Retinal pigment epithelial cell (primary cell): Measurements from ENCODE around the gene TRPM6.

Source experiments
- DNase-seq: peaks from one replicate; pipeline ENCODE4 v3.0.0-alpha.2; 2010; ENCODE audit warnings: low read depth
- H3K4me3 ChIP-seq: 2 replicates; pipeline ENCODE4 v1.5.1; 2011; ENCODE audit warnings: mild to moderate bottlenecking, low read length, control low read depth, moderate library complexity
- TF ChIP-seq, protein P1 (sequence below): conservative IDR thresholded peaks from 2 replicates; pipeline ENCODE4 v1.5.1; 2011; ENCODE audit warnings: low read depth, low read length, control low read depth, inconsistent platforms

TRPM6 gene

DNA sequence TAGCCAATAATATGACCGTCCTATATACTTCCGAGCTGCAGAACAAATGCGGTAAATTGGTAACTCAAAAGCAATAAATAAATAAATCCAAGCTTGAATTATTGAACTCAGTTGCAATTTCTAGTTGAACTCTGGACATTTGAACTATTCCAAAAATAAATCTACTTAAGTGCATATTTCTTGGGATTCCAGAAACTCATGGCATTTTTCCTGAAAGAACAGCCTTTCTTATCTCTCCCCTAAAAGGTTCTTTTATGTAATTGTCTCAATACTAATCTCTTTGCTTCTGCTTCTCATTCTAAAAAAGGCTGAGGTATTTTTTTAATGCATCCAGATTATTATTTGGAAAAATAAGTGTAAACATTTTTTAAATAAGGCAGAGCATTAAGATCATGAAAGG is 131.7 kb downstream of the TRPM6 start:
- TF ChIP-seq, protein P1, sequence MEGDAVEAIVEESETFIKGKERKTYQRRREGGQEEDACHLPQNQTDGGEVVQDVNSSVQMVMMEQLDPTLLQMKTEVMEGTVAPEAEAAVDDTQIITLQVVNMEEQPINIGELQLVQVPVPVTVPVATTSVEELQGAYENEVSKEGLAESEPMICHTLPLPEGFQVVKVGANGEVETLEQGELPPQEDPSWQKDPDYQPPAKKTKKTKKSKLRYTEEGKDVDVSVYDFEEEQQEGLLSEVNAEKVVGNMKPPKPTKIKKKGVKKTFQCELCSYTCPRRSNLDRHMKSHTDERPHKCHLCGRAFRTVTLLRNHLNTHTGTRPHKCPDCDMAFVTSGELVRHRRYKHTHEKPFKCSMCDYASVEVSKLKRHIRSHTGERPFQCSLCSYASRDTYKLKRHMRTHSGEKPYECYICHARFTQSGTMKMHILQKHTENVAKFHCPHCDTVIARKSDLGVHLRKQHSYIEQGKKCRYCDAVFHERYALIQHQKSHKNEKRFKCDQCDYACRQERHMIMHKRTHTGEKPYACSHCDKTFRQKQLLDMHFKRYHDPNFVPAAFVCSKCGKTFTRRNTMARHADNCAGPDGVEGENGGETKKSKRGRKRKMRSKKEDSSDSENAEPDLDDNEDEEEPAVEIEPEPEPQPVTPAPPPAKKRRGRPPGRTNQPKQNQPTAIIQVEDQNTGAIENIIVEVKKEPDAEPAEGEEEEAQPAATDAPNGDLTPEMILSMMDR = no peak
- DNase-seq = peak; percentile 45
- H3K4me3 ChIP-seq = no peak overlapping the region

DNA sequence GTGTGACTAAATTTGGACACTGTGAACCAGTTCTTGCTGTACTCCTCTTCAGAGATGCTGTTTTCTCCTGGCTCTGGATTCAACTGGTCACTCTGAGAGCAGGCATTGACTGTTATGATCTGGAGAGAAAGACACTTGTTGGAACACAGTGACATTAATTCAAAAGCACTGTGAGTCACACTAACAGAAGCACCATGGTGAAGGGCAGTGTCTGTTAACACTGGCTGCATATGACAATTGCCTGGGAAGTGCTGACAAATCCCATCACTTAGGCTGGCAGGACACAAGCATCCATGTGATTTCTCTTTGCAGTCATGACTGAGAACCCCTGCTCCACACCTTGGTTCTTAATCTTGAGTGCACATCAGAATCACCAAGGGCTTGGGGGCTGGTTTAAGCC is 132.4 kb downstream of the TRPM6 start:
- no peak for DNase-seq
- TF ChIP-seq, protein P1 = no peak
- no peak overlapping the region for H3K4me3 ChIP-seq

DNA sequence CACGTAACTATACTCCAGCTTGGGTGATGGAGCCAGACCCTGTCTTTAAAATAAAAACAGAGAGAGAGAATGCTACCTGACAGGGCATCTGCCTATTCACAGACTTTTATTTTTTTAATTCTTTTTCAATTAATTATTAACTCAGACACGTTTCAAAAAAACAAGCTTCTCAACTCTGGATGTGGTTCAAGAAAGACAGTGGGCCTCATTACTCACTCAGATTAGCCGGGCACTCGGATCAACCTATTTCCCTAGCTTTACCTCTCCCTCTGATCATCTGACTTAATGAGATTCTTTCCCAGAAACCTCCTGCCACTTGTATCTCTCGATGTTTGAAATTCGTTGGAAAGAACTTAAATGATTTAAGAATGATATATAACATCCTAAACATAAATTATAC is 134.1 kb downstream of the TRPM6 start:
- TF ChIP-seq, protein P1 = no peak
- no peak for DNase-seq
- no peak overlapping the region for H3K4me3 ChIP-seq

- DNase-seq = no peak
- TF ChIP-seq, protein P1 = no peak
- H3K4me3 ChIP-seq = no peak overlapping the region
Observed at GRCh38 chr9:74748966-74749365, 138.8 kb downstream of the TRPM6 start.

GRCh38 chr9:74742792-74743730 is 144.7 kb downstream of the TRPM6 start:
- no peak for DNase-seq
- no peak overlapping the region for H3K4me3 ChIP-seq
- TF ChIP-seq, protein P1 = peak; percentile 87

GRCh38 chr9:74742191-74742790 is 145.4 kb downstream of the TRPM6 start:
- TF ChIP-seq, protein P1 = no peak
- no peak for DNase-seq
- no peak overlapping the region for H3K4me3 ChIP-seq
